Natural killer cell (primary cell): ENCODE measurements around the gene PLA2G1B. TPM values are rescaled to one million over a fixed set of nuclear protein-coding genes. Genes with fewer than 3 reads are reported as not detected.

Experiments used
- ATAC-seq, 3 donors: fragments of 150-1000 bp in 2 of 3; fragments of 200-7000 bp in 1 of 3; cut with Tn5 transposase; 1 replicate in 1 of 3; 2 replicates in 2 of 3; pipeline ENCODE4 v1.10.0; 2021; ENCODE audit warnings: mild to moderate bottlenecking in 2 of 3, moderate library complexity in 2 of 3
- DNase-seq, 2 donors: peaks; one replicate each; pipeline versions ENCODE4 v3.0.0 to v3.0.0-alpha.2; 2013 to 2021; ENCODE audit warnings: mixed read lengths in 1 of 2
- H3K27ac ChIP-seq: one replicate; pipeline ENCODE4 v1.5.1; 2013; ENCODE audit warnings: mild to moderate bottlenecking, low read length
- H3K27me3 ChIP-seq: one replicate; pipeline ENCODE4 v1.6.1; 2013; ENCODE audit warnings: low read length; ENCODE audit not compliant: control insufficient read depth, insufficient read depth
- H3K36me3 ChIP-seq: one replicate; pipeline ENCODE4 v1.6.1; 2013; ENCODE audit warnings: low read length; ENCODE audit not compliant: control insufficient read depth, insufficient read depth
- H3K4me1 ChIP-seq: one replicate; pipeline ENCODE4 v1.6.1; 2013; ENCODE audit warnings: low read length; ENCODE audit not compliant: control insufficient read depth, insufficient read depth
- H3K4me3 ChIP-seq: one replicate; pipeline ENCODE4 v1.5.1; 2013; ENCODE audit warnings: low read length
- H3K9me3 ChIP-seq: one replicate; pipeline ENCODE4 v1.6.1; 2013; ENCODE audit warnings: low read length; ENCODE audit not compliant: control insufficient read depth, insufficient read depth
- H3K27ac Mint-ChIP-seq, 2 donors: one replicate each; pipeline ENCODE4 v1.8.0; 2022; ENCODE audit warnings: mild to moderate bottlenecking in 2 of 2, mixed read lengths in 2 of 2, moderate library complexity in 1 of 2
- H3K27me3 Mint-ChIP-seq, 2 donors: one replicate each; pipeline ENCODE4 v1.8.0; 2022; ENCODE audit warnings: low read depth in 2 of 2, mixed read lengths in 2 of 2
- H3K36me3 Mint-ChIP-seq: one replicate; pipeline ENCODE4 v1.8.0; 2022; ENCODE audit warnings: mixed read lengths
- H3K4me1 Mint-ChIP-seq, 2 donors: one replicate each; pipeline ENCODE4 v1.8.0; 2022; ENCODE audit warnings: mixed read lengths in 2 of 2
- H3K4me3 Mint-ChIP-seq: one replicate; pipeline ENCODE4 v1.8.0; 2022; ENCODE audit warnings: mild to moderate bottlenecking, moderate library complexity, mixed read lengths
- H3K9me3 Mint-ChIP-seq, 2 donors: one replicate each; pipeline ENCODE4 v1.8.0; 2022; ENCODE audit warnings: mixed read lengths in 2 of 2
- CTCF ChIP-seq: fragments of 200-600 bp; IDR thresholded peaks from one replicate; pipeline ENCODE4 v1.8.0; 2022; ENCODE audit warnings: antibody characterized with exemption
- WGBS: methylation state at CpG from one replicate; pipeline ENCODE4 v1.1.7; 2013; ENCODE audit warnings: missing lambda C conversion rate; ENCODE audit not compliant: insufficient coverage; 5-methylcytosine and 5-hydroxymethylcytosine counted together
- intact Hi-C: fragments of 100-400 bp; cut with micrococcal nuclease; formaldehyde crosslinking; loops from one replicate; pipeline ENCODE4 v1.14.2; 2022
- total RNA-seq, 4 donors: library from RNA; stranded (reverse); fragments of 120-200 nt in 1 of 4; gene quantifications; one replicate each; pipeline versions ENCODE4 v1.2.3 to v1.2.4, GENCODE V29; 2013 to 2022

Gene PLA2G1B
- total RNA-seq, 3 donors from 2014 or later (not counting 1 experiment from before 2014, with no cell fraction given) = 0.52 TPM; not detected in 2

GRCh38 chr12:120286768-120287490 is 40.6 kb downstream of the PLA2G1B start:
- no peak overlapping the region for H3K27ac ChIP-seq
- ATAC-seq (no peak), DNase-seq (no peak)
- Mint-ChIP-seq H3K4me1 (no peaks in the 10 kb centered on the region), H3K36me3 (no peaks in the 10 kb centered on the region), H3K4me3 (no peak overlapping the region), H3K27ac (no peak overlapping the region), H3K9me3 (no peaks in the 10 kb centered on the region), H3K27me3 (no peaks in the 10 kb centered on the region)
- no peaks in the 10 kb centered on the region for H3K36me3 ChIP-seq
- peaks cover 12% of the 10 kb centered on the region for H3K4me1 ChIP-seq
- no peaks in the 10 kb centered on the region for H3K9me3 ChIP-seq
- TF ChIP-seq CTCF = no peak
- intact Hi-C loops = no loop called here
- no peaks in the 10 kb centered on the region for H3K27me3 ChIP-seq
- no peak overlapping the region for H3K4me3 ChIP-seq
- 91% methylated on average over 6 of the region's 7 CpGs for WGBS

GRCh38 chr12:120284381-120284780 is 43.2 kb downstream of the PLA2G1B start:
- DNase-seq (no peak), ATAC-seq (no peak)
- no peak overlapping the region for H3K4me3 Mint-ChIP-seq
- H3K4me1 Mint-ChIP-seq = no peaks in the 10 kb centered on the region
- no peaks in the 10 kb centered on the region for H3K36me3 ChIP-seq
- H3K36me3 Mint-ChIP-seq = no peaks in the 10 kb centered on the region
- intact Hi-C loops = no loop called here
- H3K4me3 ChIP-seq = no peak overlapping the region
- H3K27ac Mint-ChIP-seq = no peak overlapping the region
- H3K4me1 ChIP-seq = no peaks in the 10 kb centered on the region
- WGBS = 95% methylated on average over 3 of the region's 3 CpGs
- no peaks in the 10 kb centered on the region for H3K27me3 Mint-ChIP-seq
- no peak overlapping the region for H3K27ac ChIP-seq
- no peaks in the 10 kb centered on the region for H3K9me3 ChIP-seq
- no peak for TF ChIP-seq CTCF
- no peaks in the 10 kb centered on the region for H3K9me3 Mint-ChIP-seq
- H3K27me3 ChIP-seq = no peaks in the 10 kb centered on the region

GRCh38 chr12:120283318-120283717 is 44.3 kb downstream of the PLA2G1B start:
- H3K36me3 Mint-ChIP-seq = no peaks in the 10 kb centered on the region
- DNase-seq (no peak), ATAC-seq (no peak)
- intact Hi-C loops = no loop called here
- Histone ChIP-seq H3K27ac (no peak overlapping the region), H3K27me3 (no peaks in the 10 kb centered on the region), H3K36me3 (no peaks in the 10 kb centered on the region), H3K4me3 (no peak overlapping the region), H3K4me1 (no peaks in the 10 kb centered on the region), H3K9me3 (no peaks in the 10 kb centered on the region)
- no peak for TF ChIP-seq CTCF
- H3K4me3 Mint-ChIP-seq = no peak overlapping the region
- no peak overlapping the region for H3K27ac Mint-ChIP-seq
- H3K27me3 Mint-ChIP-seq = no peaks in the 10 kb centered on the region
- WGBS = 93% methylated on average over 7 of the region's 7 CpGs
- H3K9me3 Mint-ChIP-seq = no peaks in the 10 kb centered on the region
- no peaks in the 10 kb centered on the region for H3K4me1 Mint-ChIP-seq
